SK-N-MC (cell line): Measurements from ENCODE around the gene ADAMTS3.

Experiments
- EZH2 ChIP-seq: fragments of 200-600 bp; sonication (generic); IDR thresholded peaks from one replicate; pipeline ENCODE4 v1.6.1; 2017; ENCODE audit warnings: antibody characterized with exemption
- FOXP2 ChIP-seq: optimal IDR thresholded peaks from 2 replicates; pipeline ENCODE3; 2011; ENCODE audit warnings: mild to moderate bottlenecking, moderate library complexity; ENCODE audit not compliant: insufficient read depth; ENCODE audit errors: extremely low read length, control extremely low read depth
- POLR2AphosphoS5 ChIP-seq: IDR thresholded peaks from 2 replicates; pipeline ENCODE4 v1.6.1; 2012; ENCODE audit warnings: mild to moderate bottlenecking, low read depth, low read length, borderline replicate concordance

DNA sequence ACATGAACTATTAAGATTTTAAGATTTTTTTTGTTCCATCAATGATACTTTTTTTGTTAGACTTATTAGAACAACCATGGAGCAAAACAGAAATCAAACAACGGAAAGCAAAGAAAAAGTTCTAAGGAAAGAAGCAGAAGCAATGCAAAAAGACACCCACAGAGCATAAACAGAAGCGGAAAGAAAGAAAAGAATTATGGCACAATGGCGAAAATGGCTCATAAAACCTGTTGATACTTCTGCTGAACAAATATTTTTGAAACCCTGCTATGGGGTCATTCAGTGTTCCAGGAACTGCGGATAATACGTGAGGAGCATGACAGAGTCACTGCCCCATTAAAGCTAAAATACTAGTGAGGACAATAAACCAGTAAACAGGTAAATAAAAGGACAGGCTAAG is 138.0 kb downstream of the ADAMTS3 start:
- TF ChIP-seq POLR2AphosphoS5 (no peak), EZH2 (no peak), FOXP2 (no peak)
